IMR-90 (cell line): ENCODE results near the gene DNAJC19. TPM values are rescaled to one million over a fixed set of nuclear protein-coding genes. Genes with fewer than 3 reads are reported as not detected.

Source experiments
- ATAC-seq: fragments of 200-7000 bp; cut with Tn5 transposase; 2 replicates; pipeline ENCODE4 v1.9.1; 2020; ENCODE audit warnings: low read depth, mild to moderate bottlenecking, moderate library complexity
- BruUV-seq: library from RNA; stranded (reverse); fragments of 400-500 nt; replicated peaks from 2 replicates; lab custom pipeline; 2021; lab: Mats Ljungman, UMichigan
- CTCF ChIA-PET: fragments of 300-600 bp; formaldehyde crosslinking; extraction: SDS; loops from one replicate; lab custom pipeline; 2021; ENCODE audit warnings: antibody characterized with exemption; lab: Yijun Ruan, JAX
- POLR2A ChIA-PET: fragments of 300-600 bp; sonication (Branson Sonifier 250); formaldehyde crosslinking; loops from one replicate; lab custom pipeline; 2022; ENCODE audit warnings: antibody characterized with exemption; ENCODE audit not compliant: unreplicated experiment; lab: Charles Lee
- DNase-seq: peaks from one replicate; pipeline ENCODE4 v3.0.0; 2013
- H2AFZ ChIP-seq: replicated peaks from 2 replicates; pipeline ENCODE3; 2013; ENCODE audit warnings: low read length, mild to moderate bottlenecking; ENCODE audit not compliant: poor library complexity
- H2AK5ac ChIP-seq: 2 replicates; pipeline ENCODE4 v1.6.1; 2013; ENCODE audit warnings: low read depth, low read length, inconsistent platforms
- H2AK9ac ChIP-seq: replicated peaks from 2 replicates; pipeline ENCODE3; 2013; ENCODE audit warnings: mild to moderate bottlenecking, low read depth, low read length, moderate library complexity; ENCODE audit not compliant: poor library complexity
- H2BK120ac ChIP-seq: 2 replicates; pipeline ENCODE4 v1.6.1; 2013; ENCODE audit warnings: low read depth, low read length, inconsistent platforms
- H2BK15ac ChIP-seq: 3 replicates; pipeline ENCODE4 v1.6.1; 2013; ENCODE audit warnings: low read depth, low read length, inconsistent platforms
- H2BK20ac ChIP-seq: 2 replicates; pipeline ENCODE4 v1.6.1; 2013; ENCODE audit warnings: low read depth, mild to moderate bottlenecking, inconsistent platforms, low read length, moderate library complexity
- H2BK5ac ChIP-seq: 2 replicates; pipeline ENCODE4 v1.6.1; 2013; ENCODE audit warnings: mild to moderate bottlenecking, low read depth, low read length, inconsistent platforms; ENCODE audit not compliant: poor library complexity, severe bottlenecking
- H3K14ac ChIP-seq: replicated peaks from 2 replicates; pipeline ENCODE4 v1.6.1; 2013; ENCODE audit warnings: low read depth, low read length, inconsistent platforms
- H3K18ac ChIP-seq: 2 replicates; pipeline ENCODE4 v1.6.1; 2013; ENCODE audit warnings: low read depth, low read length, control low read depth
- H3K23ac ChIP-seq: 2 replicates; pipeline ENCODE4 v1.6.1; 2013; ENCODE audit warnings: low read depth, low read length, inconsistent platforms
- H3K27ac ChIP-seq: 2 replicates; pipeline ENCODE4 v1.5.1; 2013; ENCODE audit warnings: mild to moderate bottlenecking, control low read depth, low read length; ENCODE audit not compliant: insufficient read depth
- H3K27me3 ChIP-seq: 2 replicates; pipeline ENCODE4 v1.6.1; 2013; ENCODE audit warnings: low read length; ENCODE audit not compliant: control insufficient read depth, insufficient read depth
- H3K36me3 ChIP-seq: 2 replicates; pipeline ENCODE4 v1.6.1; 2013; ENCODE audit warnings: low read length, mixed read lengths; ENCODE audit not compliant: control insufficient read depth, insufficient read depth
- H3K4ac ChIP-seq: 2 replicates; pipeline ENCODE4 v1.6.1; 2013; ENCODE audit warnings: low read depth, low read length, inconsistent platforms
- H3K4me1 ChIP-seq: 2 replicates; pipeline ENCODE4 v1.6.1; 2013; ENCODE audit warnings: low read length, mixed read lengths; ENCODE audit not compliant: control insufficient read depth, insufficient read depth
- H3K4me2 ChIP-seq: 2 replicates; pipeline ENCODE4 v1.6.1; 2013; ENCODE audit warnings: low read depth, mild to moderate bottlenecking, control low read depth, low read length, moderate library complexity
- H3K4me3 ChIP-seq: 2 replicates; pipeline ENCODE4 v1.5.1; 2013; ENCODE audit warnings: low read depth, mild to moderate bottlenecking, control low read depth, low read length, moderate library complexity; ENCODE audit not compliant: insufficient read depth
- H3K56ac ChIP-seq: 2 replicates; pipeline ENCODE4 v1.6.1; 2013; ENCODE audit warnings: low read length, inconsistent platforms; ENCODE audit not compliant: insufficient read depth; ENCODE audit errors: extremely low read depth
- H3K79me1 ChIP-seq, 2 experiments: 2 replicates each; pipeline ENCODE4 v1.6.1; 2013; ENCODE audit warnings: low read length in 2 of 2, inconsistent platforms in 1 of 2, low read depth in 1 of 2
- H3K9ac ChIP-seq: 2 replicates; pipeline ENCODE4 v1.6.1; 2013; ENCODE audit warnings: low read depth, low read length, control low read depth
- H3K9me1 ChIP-seq: 2 replicates; pipeline ENCODE4 v1.6.1; 2013; ENCODE audit warnings: low read length, inconsistent platforms; ENCODE audit not compliant: insufficient read depth
- H3K9me3 ChIP-seq: 2 replicates; pipeline ENCODE4 v1.6.1; 2013; ENCODE audit warnings: low read length; ENCODE audit not compliant: control insufficient read depth, insufficient read depth
- H4K20me1 ChIP-seq: 2 replicates; pipeline ENCODE4 v1.6.1; 2013; ENCODE audit warnings: low read length, inconsistent platforms; ENCODE audit not compliant: insufficient read depth
- H4K5ac ChIP-seq: 2 replicates; pipeline ENCODE4 v1.6.1; 2013; ENCODE audit warnings: mild to moderate bottlenecking, low read depth, low read length, control low read depth
- H4K8ac ChIP-seq, 2 experiments: 2 replicates each; pipeline ENCODE4 v1.6.1; 2013; ENCODE audit warnings: low read depth in 2 of 2, low read length in 2 of 2, control low read depth in 1 of 2, inconsistent platforms in 1 of 2
- H4K91ac ChIP-seq: 2 replicates; pipeline ENCODE4 v1.6.1; 2013; ENCODE audit warnings: low read depth, low read length, inconsistent platforms; ENCODE audit not compliant: insufficient read depth
- CEBPB ChIP-seq: IDR thresholded peaks from 2 replicates; pipeline ENCODE4 v1.6.1; 2012; ENCODE audit warnings: low read depth, low read length, improper control_type of control experiment
- MXI1 ChIP-seq: IDR thresholded peaks from 2 replicates; pipeline ENCODE4 v1.6.1; 2012; ENCODE audit warnings: low read depth, mild to moderate bottlenecking, low read length, moderate library complexity, borderline replicate concordance
- NFE2L2 ChIP-seq: fragments of 150-350 bp; IDR thresholded peaks from 2 replicates; pipeline ENCODE4 v1.6.1; 2016; ENCODE audit warnings: low read depth, mild to moderate bottlenecking, low read length
- RCOR1 ChIP-seq: IDR thresholded peaks from 2 replicates; pipeline ENCODE4 v1.6.1; 2012; ENCODE audit warnings: mild to moderate bottlenecking, low read length, improper control_type of control experiment; ENCODE audit not compliant: insufficient replicate concordance
- WGBS, 2 experiments: methylation state at CpG; one replicate each; pipeline versions ENCODE4 v1.1.5 to v1.1.7; 2013; ENCODE audit warnings: missing lambda C conversion rate in 2 of 2; ENCODE audit not compliant: insufficient read length in 1 of 2; ENCODE audit errors: extremely low coverage in 2 of 2; 5-methylcytosine and 5-hydroxymethylcytosine counted together
- dilution Hi-C: fragments of 300-500 bp; cut with HindIII; formaldehyde crosslinking; loops from one replicate; pipeline ENCODE4 v1.14.3; 2018; ENCODE audit warnings: low sequenced_read_pairs; ENCODE audit not compliant: unreplicated experiment
- in situ Hi-C: fragments of 300-500 bp; cut with MboI; formaldehyde crosslinking; loops from 3 replicates; pipeline ENCODE4 v1.14.3; 2019; ENCODE audit warnings: low sequenced_read_pairs, inconsistent platforms, mixed read lengths
- intact Hi-C: fragments of 100-400 bp; cut with micrococcal nuclease; formaldehyde crosslinking; loops from 2 replicates; pipeline ENCODE4 v1.10.0; 2022
- polyA plus RNA-seq, 3 experiments: library from polyadenylated mRNA; depleted of rRNA; stranded (reverse); fragments of >200 nt; gene quantifications; 2 replicates each; pipeline ENCODE4 v1.2.3, GENCODE V29; 2012; ENCODE audit warnings: low replicate concordance in 1 of 3
- total RNA-seq: library from RNA; depleted of rRNA; stranded (reverse); fragments of >200 nt; gene quantifications from 2 replicates; pipeline ENCODE4 v1.2.3, GENCODE V29; 2012
- TF ChIP-seq, protein P1 (sequence below): fragments of 150-350 bp; IDR thresholded peaks from 2 replicates; pipeline ENCODE4 v1.6.1; 2017; ENCODE audit warnings: mild to moderate bottlenecking, antibody characterized with exemption, low read length, low read depth

DNAJC19 gene
- total and polyA plus RNA-seq, 2 of the 4 experiments (the other 2 are of a cell fraction), result 16.0 to 39.4 TPM

DNA sequence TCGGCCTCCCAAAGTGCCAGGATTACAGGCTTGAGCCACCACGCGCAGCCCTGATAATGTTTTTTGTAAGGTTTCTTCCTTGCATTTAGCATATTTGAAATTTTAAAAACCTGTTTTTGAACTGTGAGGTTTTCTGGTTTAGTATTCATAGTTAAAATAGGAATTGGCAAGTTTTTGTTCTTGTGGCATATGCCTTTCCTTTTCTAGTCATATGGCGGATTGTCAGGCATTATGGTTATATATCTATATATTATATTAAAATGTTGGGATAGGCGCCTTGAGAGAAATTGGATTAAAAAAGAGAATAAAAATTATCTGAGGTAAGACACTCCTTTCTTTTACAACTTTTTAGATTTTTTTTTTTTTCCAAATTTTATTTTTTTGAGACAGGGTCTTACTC, 48.7 kb downstream of the DNAJC19 start:
- no peak overlapping the region for H3K18ac ChIP-seq
- H3K27ac ChIP-seq, result no peak overlapping the region
- no peaks in the 10 kb centered on the region for H3K27me3 ChIP-seq
- H2AFZ ChIP-seq, result no peak overlapping the region
- no peaks in the 10 kb centered on the region for H3K9me1 ChIP-seq
- H2BK120ac ChIP-seq, result no peak overlapping the region
- peaks cover 17 to 23% of the 10 kb centered on the region in 2 experiments for H3K79me1 ChIP-seq
- no peak overlapping the region for H2BK5ac ChIP-seq
- no peak overlapping the region for H3K56ac ChIP-seq
- no peak overlapping the region for H4K91ac ChIP-seq
- no peak for TF ChIP-seq MXI1
- TF ChIP-seq CEBPB, result no peak
- TF ChIP-seq, protein P1, sequence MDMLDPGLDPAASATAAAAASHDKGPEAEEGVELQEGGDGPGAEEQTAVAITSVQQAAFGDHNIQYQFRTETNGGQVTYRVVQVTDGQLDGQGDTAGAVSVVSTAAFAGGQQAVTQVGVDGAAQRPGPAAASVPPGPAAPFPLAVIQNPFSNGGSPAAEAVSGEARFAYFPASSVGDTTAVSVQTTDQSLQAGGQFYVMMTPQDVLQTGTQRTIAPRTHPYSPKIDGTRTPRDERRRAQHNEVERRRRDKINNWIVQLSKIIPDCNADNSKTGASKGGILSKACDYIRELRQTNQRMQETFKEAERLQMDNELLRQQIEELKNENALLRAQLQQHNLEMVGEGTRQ, result no peak
- no peak for TF ChIP-seq RCOR1
- TF ChIP-seq NFE2L2, result no peak
- POLR2A ChIA-PET, result no interaction called here
- no peak overlapping the region for H2AK5ac ChIP-seq
- no peak overlapping the region for H3K4me3 ChIP-seq
- ATAC-seq (no peak), DNase-seq (no peak)
- intact Hi-C loops, result no loop called here
- no peak overlapping the region for H3K14ac ChIP-seq
- no TSS peak for BruUV-seq
- no peak overlapping the region for H4K5ac ChIP-seq
- peaks cover 15% of the 10 kb centered on the region for H4K20me1 ChIP-seq
- CTCF ChIA-PET, result no interaction called here
- H4K8ac ChIP-seq, result no peak overlapping the region
- H3K4ac ChIP-seq, result no peak overlapping the region
- in situ Hi-C loops, result no loop called here
- dilution Hi-C loops, result no loop called here
- no peak overlapping the region for H2BK20ac ChIP-seq
- H3K36me3 ChIP-seq, result peaks cover 24% of the 10 kb centered on the region
- H3K4me2 ChIP-seq, result no peak overlapping the region
- H3K9me3 ChIP-seq, result no peaks in the 10 kb centered on the region
- no peak overlapping the region for H2BK15ac ChIP-seq
- H3K4me1 ChIP-seq, result no peaks in the 10 kb centered on the region
- no peak overlapping the region for H3K23ac ChIP-seq
- H3K9ac ChIP-seq, result no peak overlapping the region
- WGBS, 2 experiments, result no CpG with 5 or more reads among the region's 5 CpGs
- H2AK9ac ChIP-seq, result no peak overlapping the region
